Superior temporal gyrus (tissue), 1 donor: ENCODE measurements around the gene TNIP2.
A peak's percentile ranks its signal among the peaks of the same experiment; 100 is the strongest.

Source experiments
- DNase-seq: peaks from one replicate; pipeline ENCODE4 v3.0.0-alpha.2; 2016; ENCODE audit errors: extremely low spot score

The TNIP2 gene

DNA sequence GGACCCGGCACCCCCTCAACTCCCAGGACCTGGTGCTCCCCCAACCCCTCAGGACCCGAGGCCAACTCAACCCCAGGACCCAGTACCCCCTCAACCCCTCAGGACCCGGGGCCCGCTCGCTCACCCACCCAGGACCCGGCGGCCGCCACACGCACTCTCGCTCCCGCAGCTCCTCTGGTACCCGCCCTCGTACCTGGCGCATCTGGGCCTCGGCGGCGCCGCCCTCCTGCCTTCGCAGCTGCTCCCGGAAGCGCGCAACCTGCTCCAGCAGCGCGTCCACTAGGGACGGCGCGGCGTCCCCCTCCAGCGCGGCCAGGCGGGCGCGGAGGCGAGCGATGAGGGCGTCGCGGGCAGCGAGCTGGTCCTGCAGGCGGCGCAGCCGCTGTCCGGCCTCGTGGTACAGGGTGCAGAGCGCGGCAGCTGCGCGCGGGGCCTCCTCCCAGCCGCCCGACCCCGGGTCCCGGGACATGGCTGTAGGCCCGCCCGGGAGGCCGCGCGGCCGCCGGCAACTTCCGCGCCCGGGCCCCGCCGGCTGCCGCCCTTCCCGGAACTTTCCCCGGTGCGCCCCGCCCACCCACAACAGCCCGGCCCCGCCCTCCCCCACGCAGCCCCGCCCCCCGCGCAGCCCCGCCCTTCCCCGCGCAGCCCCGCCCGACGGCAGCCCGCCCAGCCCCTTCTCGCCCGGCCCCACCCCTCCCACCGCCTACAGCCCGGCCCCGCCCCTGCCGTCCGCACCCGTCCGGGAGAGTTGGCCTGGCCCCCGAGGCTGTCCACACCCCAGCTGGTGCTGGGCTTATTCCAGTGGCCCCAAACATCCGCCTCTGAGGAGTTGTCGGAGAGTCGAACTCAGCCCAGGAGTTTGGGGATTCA is at the start of gene TNIP2:
TNIP2 (minus strand) TSS at position 516 of the 870 bp plus-strand sequence; CDS start at position 469, 47 bp downstream.
- peak; percentile 27 for DNase-seq

DNA sequence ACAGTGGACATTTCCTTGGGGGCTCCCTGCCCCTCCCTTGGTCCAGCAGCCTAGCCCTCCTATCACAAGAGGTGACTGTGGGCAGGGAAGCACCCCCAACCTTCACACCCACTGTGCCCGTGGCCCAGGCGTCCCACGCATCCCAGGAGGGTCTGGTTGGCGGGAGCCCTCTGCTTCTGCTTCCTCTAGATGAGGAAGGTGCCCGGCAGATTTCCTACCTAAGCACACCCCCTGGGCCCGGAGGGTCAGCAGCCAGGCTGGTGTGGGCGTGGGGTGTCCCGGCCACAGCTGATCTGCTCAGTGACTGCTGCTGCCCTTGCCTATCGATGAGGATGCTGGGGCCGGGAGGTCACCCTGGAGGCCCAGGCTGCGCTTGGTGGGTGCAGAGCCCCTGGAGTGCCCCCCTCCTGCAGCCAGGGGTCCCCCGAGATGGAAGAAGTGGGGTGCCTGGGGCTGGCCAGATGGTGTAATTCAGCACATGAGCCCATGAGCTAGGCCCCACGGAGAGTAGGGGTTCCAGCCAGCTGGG is 48.9 kb upstream of the TNIP2 start:
- DNase-seq, result no peak

- DNase-seq, result no peak
These were observed 48.4 kb upstream of the TNIP2 start for GRCh38 chr4:2804449-2804972.

- DNase-seq, result no peak
These were observed 47.7 kb upstream of the TNIP2 start for GRCh38 chr4:2803624-2804448.

- no peak for DNase-seq
These were observed 46.7 kb upstream of the TNIP2 start for GRCh38 chr4:2802618-2803531.

- peak; percentile 64 for DNase-seq
These were observed 44.8 kb upstream of the TNIP2 start for GRCh38 chr4:2800691-2801596.

DNA sequence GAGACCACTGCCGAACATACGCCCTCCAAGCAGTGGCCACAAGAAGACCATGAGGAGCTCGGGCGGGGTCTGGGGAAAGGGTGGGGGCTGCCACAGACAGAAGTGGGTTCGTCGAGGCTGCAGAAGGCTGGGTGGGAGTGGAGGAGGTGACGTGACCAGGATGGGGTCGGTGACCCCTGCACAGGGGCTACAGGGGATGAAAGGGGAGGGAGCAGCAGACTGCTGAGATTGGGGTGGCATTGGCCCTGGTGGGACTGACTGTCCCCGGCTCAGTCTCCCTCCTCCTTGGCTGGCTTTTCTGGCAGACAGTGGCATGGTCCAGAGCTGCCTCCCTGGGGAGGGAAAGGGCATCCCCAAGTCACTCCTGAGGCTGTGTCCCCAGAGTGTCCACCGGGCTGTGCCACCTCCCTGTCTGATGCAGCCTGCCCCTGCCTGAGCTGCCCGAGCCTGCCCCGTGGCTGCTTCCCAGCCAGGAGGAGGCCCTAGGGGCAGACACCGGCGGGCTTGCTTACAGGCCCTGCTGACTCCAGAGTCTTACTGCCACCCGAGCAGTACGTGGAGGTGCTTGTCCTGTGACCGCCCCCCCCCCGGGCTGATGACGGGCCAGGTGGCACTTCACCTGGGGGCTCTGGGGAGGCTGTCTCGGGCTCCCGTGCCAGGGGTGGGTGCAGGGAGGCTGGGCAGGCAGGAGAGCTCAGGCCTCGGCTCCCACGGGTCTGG is 44.0 kb upstream of the TNIP2 start:
- no peak for DNase-seq

- no peak for DNase-seq
These were observed 43.2 kb upstream of the TNIP2 start for GRCh38 chr4:2799224-2799911.

DNA sequence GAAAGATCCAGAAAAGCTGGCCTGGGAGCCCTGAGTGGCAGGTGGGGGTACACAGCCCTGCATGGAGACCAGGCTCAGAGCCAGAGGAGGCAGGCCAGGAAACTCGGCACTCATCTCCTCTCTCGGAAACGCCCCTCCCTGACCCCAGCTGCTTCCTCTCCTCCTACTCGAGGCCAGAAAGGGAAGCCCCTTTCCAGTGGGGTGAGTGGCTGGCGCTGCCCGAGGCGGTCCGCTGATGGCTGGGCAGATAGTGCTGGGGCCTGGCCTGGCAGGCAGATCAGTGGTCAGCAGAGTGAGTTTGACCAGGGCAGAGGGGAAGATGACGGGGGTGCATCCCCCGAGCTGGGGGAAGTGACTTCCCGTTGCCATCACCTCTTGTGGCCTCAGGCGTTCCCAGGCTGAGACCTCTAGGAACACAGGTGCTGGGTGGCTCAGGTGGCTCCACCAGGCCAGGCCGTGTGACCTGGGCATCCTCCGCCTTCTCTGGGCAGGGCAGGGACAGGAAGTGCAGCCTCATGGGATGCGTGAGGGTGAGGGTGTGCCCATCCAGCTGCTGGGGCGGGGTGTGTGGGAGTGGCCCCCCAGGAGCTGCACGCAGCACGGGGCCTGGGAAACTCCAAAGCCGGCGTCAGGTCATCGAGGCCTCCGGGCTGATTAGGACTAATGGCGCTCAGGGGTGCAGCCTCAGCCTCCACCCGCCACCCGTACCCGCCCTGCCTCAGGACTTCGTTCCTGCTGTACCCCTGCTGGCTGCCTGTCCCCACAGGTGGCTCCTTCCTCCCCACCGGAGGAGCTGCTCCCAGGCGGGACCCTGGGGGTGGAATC is 42.5 kb upstream of the TNIP2 start:
- no peak for DNase-seq

DNA sequence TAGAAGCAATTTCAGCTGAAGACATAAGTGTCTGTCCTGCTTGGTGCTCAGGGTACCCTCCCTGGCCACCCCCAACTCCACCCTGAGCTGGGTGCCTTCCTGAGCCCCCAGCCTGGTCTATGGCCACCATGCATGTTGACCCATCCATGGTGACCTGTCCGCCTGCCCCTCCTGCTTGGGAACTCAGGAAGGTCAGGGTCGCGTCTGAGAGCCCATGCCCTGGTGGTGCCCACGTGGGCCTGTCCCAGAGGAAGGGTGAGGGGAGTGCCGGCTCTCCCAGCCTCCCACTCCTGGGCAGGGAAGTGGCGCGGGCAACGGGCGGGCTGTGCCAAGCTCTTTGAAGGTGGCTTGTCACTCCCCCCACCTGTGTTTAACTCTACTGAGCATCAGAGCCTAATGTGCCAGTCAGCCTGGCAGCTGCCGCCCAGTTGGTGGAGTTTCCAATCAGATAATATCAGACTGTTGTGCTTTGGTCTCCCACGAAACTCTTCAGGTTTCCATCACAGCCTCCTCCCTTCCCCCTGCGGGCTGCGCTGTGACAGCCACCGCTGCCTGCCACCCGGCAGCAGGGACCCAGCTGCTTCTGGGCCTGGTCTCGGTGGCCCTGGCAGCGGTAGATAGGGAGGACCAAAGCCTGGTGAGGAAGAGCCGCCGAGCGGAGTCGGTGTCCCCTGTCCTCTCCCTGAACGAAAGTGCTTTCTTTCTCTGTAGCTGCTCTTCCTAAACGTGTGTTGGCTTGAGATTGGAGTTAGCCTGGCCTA is 41.6 kb upstream of the TNIP2 start:
- DNase-seq, result no peak

- DNase-seq, result no peak
These were observed 40.9 kb upstream of the TNIP2 start for GRCh38 chr4:2796849-2797544.

- no peak for DNase-seq
These were observed 40.0 kb upstream of the TNIP2 start for GRCh38 chr4:2795893-2796848.

DNA sequence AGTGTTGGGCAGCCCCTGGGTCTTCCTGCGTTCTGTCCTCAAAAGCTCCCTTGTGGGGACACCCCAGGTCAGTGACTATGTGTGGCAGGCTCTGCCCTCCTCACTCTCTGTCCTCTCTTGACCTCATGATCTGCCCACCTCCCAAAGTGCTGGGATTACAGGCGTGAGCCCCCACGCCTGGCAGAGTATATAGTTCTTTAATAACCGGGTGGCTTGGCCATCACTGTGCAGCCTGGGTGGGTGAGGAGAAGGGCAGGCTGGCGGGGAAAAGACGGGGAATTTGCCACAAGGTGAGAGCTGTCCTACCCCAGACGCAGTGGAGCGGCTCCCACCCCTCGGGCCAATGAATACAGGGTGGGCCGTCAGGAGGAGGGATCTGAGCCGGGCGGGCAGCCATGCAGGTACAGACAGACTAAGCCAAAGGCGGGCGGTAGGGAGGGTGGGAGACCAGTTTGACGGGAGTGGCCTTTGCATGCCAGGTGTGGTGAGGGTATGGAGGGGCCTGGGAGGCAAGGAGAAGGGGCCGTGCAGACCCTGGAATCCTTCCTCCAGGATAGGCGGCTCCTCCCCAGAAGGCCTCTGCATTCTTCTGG is 39.3 kb upstream of the TNIP2 start:
- DNase-seq, result no peak

DNA sequence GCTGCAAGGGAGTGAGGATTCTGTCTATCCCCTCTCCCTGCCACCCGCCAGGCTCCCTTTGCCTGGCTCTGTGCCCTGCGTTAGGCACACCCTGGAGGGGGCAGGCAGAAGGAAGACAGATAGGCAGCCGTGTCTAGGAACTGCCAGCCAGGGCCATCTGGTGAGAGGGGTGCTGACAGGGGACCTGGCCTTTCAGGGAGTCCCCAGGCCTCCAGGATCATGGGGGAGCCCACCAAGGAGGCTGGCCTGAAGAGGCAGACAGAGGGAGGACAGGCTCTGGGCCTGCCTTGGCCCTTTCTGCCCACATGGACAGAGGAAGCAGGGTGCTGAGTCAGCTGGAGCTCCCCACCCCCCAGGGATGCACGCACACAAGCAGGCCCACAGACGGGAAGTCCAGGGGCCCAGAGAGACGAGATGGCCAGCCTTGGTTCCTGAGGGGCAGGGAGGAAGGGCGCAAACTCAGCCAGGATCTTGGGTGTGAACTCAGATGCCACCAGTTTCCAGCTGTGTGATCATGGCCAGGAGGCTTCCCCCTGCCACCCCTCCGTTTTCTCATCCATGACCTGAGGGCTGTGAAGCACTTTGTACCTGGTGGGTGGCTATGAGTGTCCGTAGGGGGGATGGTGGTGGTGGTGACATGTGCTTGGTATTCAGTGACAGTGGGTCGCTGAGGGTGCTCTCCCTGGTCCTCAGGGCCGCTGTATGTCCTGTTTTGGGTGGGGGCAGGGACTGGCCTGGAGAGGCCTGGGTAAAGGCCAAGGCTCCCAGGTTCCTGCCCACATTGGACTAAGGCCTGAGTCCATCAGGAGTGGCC is 38.6 kb upstream of the TNIP2 start:
- no peak for DNase-seq
